ENCODE measurements around the gene CPLANE1.

DNA sequence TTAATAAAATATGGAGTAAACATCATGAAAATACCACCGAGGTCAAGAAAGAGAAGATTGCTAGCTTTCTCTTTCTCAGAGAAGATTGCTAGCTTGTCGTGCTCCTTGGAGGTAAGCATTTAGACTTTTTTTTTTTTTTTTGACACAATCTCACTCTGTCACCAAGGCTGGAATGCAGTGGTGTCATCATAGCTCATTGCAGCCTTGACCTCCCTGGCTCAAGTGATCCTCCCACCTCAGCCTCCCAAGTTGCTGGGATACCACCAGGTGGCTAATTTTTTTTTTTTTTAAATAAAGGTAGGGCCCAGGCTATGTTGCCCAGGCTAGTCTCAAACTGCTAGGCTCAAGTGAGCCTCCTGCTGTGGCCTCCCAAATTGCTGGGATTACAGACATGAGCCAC lies 26.3 kb upstream of the CPLANE1 start:
- TF ChIP-seq, protein P1, sequence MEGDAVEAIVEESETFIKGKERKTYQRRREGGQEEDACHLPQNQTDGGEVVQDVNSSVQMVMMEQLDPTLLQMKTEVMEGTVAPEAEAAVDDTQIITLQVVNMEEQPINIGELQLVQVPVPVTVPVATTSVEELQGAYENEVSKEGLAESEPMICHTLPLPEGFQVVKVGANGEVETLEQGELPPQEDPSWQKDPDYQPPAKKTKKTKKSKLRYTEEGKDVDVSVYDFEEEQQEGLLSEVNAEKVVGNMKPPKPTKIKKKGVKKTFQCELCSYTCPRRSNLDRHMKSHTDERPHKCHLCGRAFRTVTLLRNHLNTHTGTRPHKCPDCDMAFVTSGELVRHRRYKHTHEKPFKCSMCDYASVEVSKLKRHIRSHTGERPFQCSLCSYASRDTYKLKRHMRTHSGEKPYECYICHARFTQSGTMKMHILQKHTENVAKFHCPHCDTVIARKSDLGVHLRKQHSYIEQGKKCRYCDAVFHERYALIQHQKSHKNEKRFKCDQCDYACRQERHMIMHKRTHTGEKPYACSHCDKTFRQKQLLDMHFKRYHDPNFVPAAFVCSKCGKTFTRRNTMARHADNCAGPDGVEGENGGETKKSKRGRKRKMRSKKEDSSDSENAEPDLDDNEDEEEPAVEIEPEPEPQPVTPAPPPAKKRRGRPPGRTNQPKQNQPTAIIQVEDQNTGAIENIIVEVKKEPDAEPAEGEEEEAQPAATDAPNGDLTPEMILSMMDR (conservative IDR thresholded peaks at IDR 0.05; ENCODE audit: low read depth, low read length) = no peak
- TF ChIP-seq POLR2A (IDR thresholded peaks at IDR 0.05; ENCODE audit: low read depth, low read length) = no peak
